Purkinje cell (primary cell): Measurements from ENCODE around the gene CIITA. TPM values are rescaled to one million over a fixed set of nuclear protein-coding genes. Genes with fewer than 3 reads are reported as not detected.

ENCODE experiments used
- polyA plus RNA-seq: library from polyadenylated mRNA; unstranded; fragments of >200 nt; fragmentation: Nextera tagmentation; gene quantifications from 2 replicates; pipeline ENCODE4 v1.2.1, GENCODE V29; 2014

Gene CIITA
- polyA plus RNA-seq: 0.03 and 0.38 TPM in 2 replicates

GRCh38 chr16:10876799-10877341 lies at the start of gene CIITA:
Gene CIITA, plus strand, starts transcription at chr16:10877202. Its CDS starts 129 bp downstream, at chr16:10877331.

GRCh38 chr16:10942352-10943063 lies 65.5 kb downstream of the CIITA start, which contains the start of gene DEXI:
Gene DEXI, minus strand, starts transcription at chr16:10942468. Its CDS starts 463 bp downstream, at chr16:10942005.

GRCh38 chr16:10944249-10945064 lies 67.5 kb downstream of the CIITA start, which contains the start of gene CLEC16A:
Gene CLEC16A, plus strand, starts transcription at chr16:10944564. Its CDS starts 154 bp downstream, at chr16:10944718.

Other genes starting within 250 kb of the CIITA start
- 1.0 TPM in 1 of 2 replicates, not detected in the other for gene TEKT5, start 182.3 kb upstream of the CIITA start, polyA plus RNA-seq
- 12.0 and 17.9 TPM in 2 replicates for gene NUBP1, start 133.4 kb upstream of the CIITA start, polyA plus RNA-seq
- gene TVP23A, start 58.4 kb upstream of the CIITA start, polyA plus RNA-seq: 6.7 and 7.7 TPM in 2 replicates
- gene DEXI, start 65.3 kb downstream of the CIITA start, polyA plus RNA-seq: 11.3 and 18.9 TPM in 2 replicates
- 5.2 and 6.1 TPM in 2 replicates for gene CLEC16A, start 67.4 kb downstream of the CIITA start, polyA plus RNA-seq